ENCODE measurements around the gene AGAP1.

The AGAP1 gene

GRCh38 chr2:235768606-235769005, 274.8 kb downstream of the AGAP1 start:
- no peak for DNase-seq (ENCODE audit: low read depth)

GRCh38 chr2:235769046-235769445, 275.2 kb downstream of the AGAP1 start:
- no peak for DNase-seq (ENCODE audit: low read depth)

- no peak for DNase-seq (ENCODE audit: low read depth)
Measured at GRCh38 chr2:235770909-235771820, 277.3 kb downstream of the AGAP1 start.

GRCh38 chr2:235773188-235773928, 279.5 kb downstream of the AGAP1 start:
- no peak for DNase-seq (ENCODE audit: low read depth)

GRCh38 chr2:235774153-235774870, 280.5 kb downstream of the AGAP1 start:
- DNase-seq (ENCODE audit: low read depth) = no peak

GRCh38 chr2:235776531-235776930, 282.7 kb downstream of the AGAP1 start:
- DNase-seq (ENCODE audit: low read depth) = no peak

- peak; percentile 46 for DNase-seq (ENCODE audit: low read depth)
Measured at GRCh38 chr2:235779444-235779896, 285.6 kb downstream of the AGAP1 start.

- DNase-seq (ENCODE audit: low read depth) = no peak
Measured at GRCh38 chr2:235780401-235780800, 286.6 kb downstream of the AGAP1 start.

- DNase-seq (ENCODE audit: low read depth) = no peak
Measured at GRCh38 chr2:235781775-235782174, 287.9 kb downstream of the AGAP1 start.

- DNase-seq (ENCODE audit: low read depth) = no peak
Measured at GRCh38 chr2:235784788-235785187, 290.9 kb downstream of the AGAP1 start.

GRCh38 chr2:235789552-235789951, 295.7 kb downstream of the AGAP1 start:
- DNase-seq (ENCODE audit: low read depth) = no peak

GRCh38 chr2:235793163-235793752, 299.4 kb downstream of the AGAP1 start:
- no peak for DNase-seq (ENCODE audit: low read depth)

- no peak for DNase-seq (ENCODE audit: low read depth)
Measured at GRCh38 chr2:235799281-235799680, 305.4 kb downstream of the AGAP1 start.

GRCh38 chr2:235802542-235802941, 308.7 kb downstream of the AGAP1 start:
- no peak for DNase-seq (ENCODE audit: low read depth)

GRCh38 chr2:235803028-235803427, 309.2 kb downstream of the AGAP1 start:
- DNase-seq (ENCODE audit: low read depth) = no peak

GRCh38 chr2:235804676-235805075, 310.8 kb downstream of the AGAP1 start:
- DNase-seq (ENCODE audit: low read depth) = no peak

- DNase-seq (ENCODE audit: low read depth) = no peak
Measured at GRCh38 chr2:235806986-235807750, 313.3 kb downstream of the AGAP1 start.

- DNase-seq (ENCODE audit: low read depth) = no peak
Measured at GRCh38 chr2:235808366-235808765, 314.5 kb downstream of the AGAP1 start.

- DNase-seq (ENCODE audit: low read depth) = no peak
Measured at GRCh38 chr2:235810252-235810651, 316.4 kb downstream of the AGAP1 start.

GRCh38 chr2:235810846-235811245, 317.0 kb downstream of the AGAP1 start:
- DNase-seq (ENCODE audit: low read depth) = no peak

Measured in GM04504 (cell line).